Gastrocnemius medialis (tissue), 4 donors: Measurements from ENCODE around the gene SLC1A2. TPM values are rescaled to one million over a fixed set of nuclear protein-coding genes. Genes with fewer than 3 reads are reported as not detected.

ENCODE experiments used
- ATAC-seq, 2 donors: fragments of 150-250 bp; one replicate each; pipeline ENCODE4 v1.9.1; 2016
- DNase-seq, 2 donors: peaks; one replicate each; pipeline ENCODE4 v3.0.0-alpha.2; 2019
- H3K27ac ChIP-seq, 4 donors: fragments of 200-600 bp; sonication (generic); 1 replicate in 1 of 4; 2 replicates in 3 of 4; pipeline ENCODE4 v1.5.1; 2016 to 2018; ENCODE audit warnings: mild to moderate bottlenecking in 2 of 4, moderate library complexity in 1 of 4
- H3K27me3 ChIP-seq, 3 donors: fragments of 200-600 bp; sonication (generic) in 2 of 3; 1 replicate in 1 of 3; 2 replicates in 2 of 3; pipeline versions ENCODE4 v1.5.1 to v1.6.0; 2016 to 2019; ENCODE audit warnings: mild to moderate bottlenecking in 1 of 3, moderate library complexity in 1 of 3
- H3K36me3 ChIP-seq, 2 donors: fragments of 200-600 bp; sonication (generic) in 1 of 2; one replicate each; pipeline ENCODE4 v1.5.1; 2017 to 2018
- H3K4me1 ChIP-seq, 2 donors: fragments of 200-600 bp; sonication (generic) in 1 of 2; one replicate each; pipeline ENCODE4 v1.5.1; 2016 to 2017; ENCODE audit warnings: mild to moderate bottlenecking in 2 of 2
- H3K4me3 ChIP-seq, 4 donors: fragments of 200-600 bp; sonication (generic) in 3 of 4; 1 replicate in 1 of 4; 2 replicates in 3 of 4; pipeline ENCODE4 v1.5.1; 2016 to 2019; ENCODE audit warnings: mild to moderate bottlenecking in 2 of 4
- H3K9me3 ChIP-seq, 3 donors: fragments of 200-600 bp; sonication (generic) in 2 of 3; 1 replicate in 1 of 3; 2 replicates in 2 of 3; pipeline ENCODE4 v1.5.1; 2016 to 2019
- POLR2A ChIP-seq, 2 donors: fragments of 450-650 bp; IDR thresholded peaks; one replicate each; pipeline ENCODE4 v1.6.1; 2017; ENCODE audit warnings: antibody characterized with exemption in 2 of 2, mild to moderate bottlenecking in 2 of 2, moderate library complexity in 2 of 2
- in situ Hi-C, 4 donors: fragments of 200-750 bp; cut with MboI; loops; one replicate each; pipeline versions ENCODE4 v1.15.0 to v1.8.0; 2017; ENCODE audit warnings: low sequenced_read_pairs in 4 of 4
- intact Hi-C: fragments of 100-400 bp; cut with DNase I; formaldehyde crosslinking; loops from one replicate; pipeline ENCODE4 v1.15.1; 2023; ENCODE audit warnings: low total_unique reads
- total RNA-seq, 4 donors: library from RNA; depleted of rRNA; stranded (reverse); fragments of >200 nt; gene quantifications; one replicate each; pipeline versions ENCODE4 v1.1.0 to v1.2.3, GENCODE V29; 2016
- TF ChIP-seq, protein P1 (sequence below), 5 experiments: fragments of 450-650 bp in 3 of 5; fragments of 200-600 bp in 2 of 5; sonication (generic) in 2 of 5; IDR thresholded peaks in 4 of 5; conservative IDR thresholded peaks in 1 of 5; 1 replicate in 4 of 5; 2 replicates in 1 of 5; pipeline ENCODE4 v1.5.1; 2016 to 2019; ENCODE audit warnings: antibody characterized with exemption in 5 of 5, mild to moderate bottlenecking in 3 of 5, moderate library complexity in 3 of 5

SLC1A2 gene
- total RNA-seq, 4 donors from 2014 or later: 0.15 to 1.1 (median 0.52) TPM

DNA sequence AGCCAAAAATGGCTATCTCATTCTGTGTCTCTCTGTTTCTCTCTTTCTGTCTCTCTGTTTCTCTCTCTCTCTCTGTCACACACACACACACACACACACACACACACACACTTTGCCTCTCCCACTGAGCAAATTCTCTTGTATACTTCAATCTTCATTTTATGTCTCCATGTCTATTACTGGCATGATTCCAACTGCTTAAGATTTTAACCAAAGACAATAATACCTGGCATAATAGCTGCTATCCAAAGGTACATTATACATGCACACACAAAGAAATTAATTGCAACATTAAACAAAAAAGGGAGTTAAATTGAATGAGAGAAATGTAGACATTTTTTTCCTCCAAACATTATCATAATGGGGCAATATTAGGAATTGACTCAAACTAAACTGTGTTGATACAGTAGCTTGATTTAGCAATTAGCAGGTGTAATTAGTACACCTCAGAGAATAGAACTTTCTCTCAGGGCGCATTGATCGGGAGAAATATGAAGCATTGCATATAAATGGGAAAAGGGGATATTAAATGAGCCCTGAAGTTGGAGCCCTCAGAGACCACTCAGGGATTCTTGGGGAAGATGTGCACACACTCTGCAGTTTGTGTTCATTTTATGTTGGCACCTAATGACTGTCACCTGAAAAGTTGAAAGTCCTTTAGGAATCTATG lies 17.4 kb upstream of the SLC1A2 start:
- intact Hi-C loops (no loop called here), in situ Hi-C loops (no loop called here)
- Histone ChIP-seq H3K9me3 (no peaks in the 10 kb centered on the region), H3K27me3 (peaks cover 0 to 3% (median 0%) of the 10 kb centered on the region in 3 donors), H3K27ac (no peak overlapping the region), H3K4me3 (no peak overlapping the region), H3K36me3 (no peaks in the 10 kb centered on the region), H3K4me1 (no peaks in the 10 kb centered on the region)
- TF ChIP-seq, protein P1, sequence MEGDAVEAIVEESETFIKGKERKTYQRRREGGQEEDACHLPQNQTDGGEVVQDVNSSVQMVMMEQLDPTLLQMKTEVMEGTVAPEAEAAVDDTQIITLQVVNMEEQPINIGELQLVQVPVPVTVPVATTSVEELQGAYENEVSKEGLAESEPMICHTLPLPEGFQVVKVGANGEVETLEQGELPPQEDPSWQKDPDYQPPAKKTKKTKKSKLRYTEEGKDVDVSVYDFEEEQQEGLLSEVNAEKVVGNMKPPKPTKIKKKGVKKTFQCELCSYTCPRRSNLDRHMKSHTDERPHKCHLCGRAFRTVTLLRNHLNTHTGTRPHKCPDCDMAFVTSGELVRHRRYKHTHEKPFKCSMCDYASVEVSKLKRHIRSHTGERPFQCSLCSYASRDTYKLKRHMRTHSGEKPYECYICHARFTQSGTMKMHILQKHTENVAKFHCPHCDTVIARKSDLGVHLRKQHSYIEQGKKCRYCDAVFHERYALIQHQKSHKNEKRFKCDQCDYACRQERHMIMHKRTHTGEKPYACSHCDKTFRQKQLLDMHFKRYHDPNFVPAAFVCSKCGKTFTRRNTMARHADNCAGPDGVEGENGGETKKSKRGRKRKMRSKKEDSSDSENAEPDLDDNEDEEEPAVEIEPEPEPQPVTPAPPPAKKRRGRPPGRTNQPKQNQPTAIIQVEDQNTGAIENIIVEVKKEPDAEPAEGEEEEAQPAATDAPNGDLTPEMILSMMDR (IDR thresholded peaks at IDR 0.05 in 4 of 5, conservative IDR thresholded peaks at IDR 0.05 in 1 of 5): no peak
- TF ChIP-seq POLR2A (IDR thresholded peaks at IDR 0.05): no peak
- no peak for ATAC-seq
- no peak for DNase-seq

DNA sequence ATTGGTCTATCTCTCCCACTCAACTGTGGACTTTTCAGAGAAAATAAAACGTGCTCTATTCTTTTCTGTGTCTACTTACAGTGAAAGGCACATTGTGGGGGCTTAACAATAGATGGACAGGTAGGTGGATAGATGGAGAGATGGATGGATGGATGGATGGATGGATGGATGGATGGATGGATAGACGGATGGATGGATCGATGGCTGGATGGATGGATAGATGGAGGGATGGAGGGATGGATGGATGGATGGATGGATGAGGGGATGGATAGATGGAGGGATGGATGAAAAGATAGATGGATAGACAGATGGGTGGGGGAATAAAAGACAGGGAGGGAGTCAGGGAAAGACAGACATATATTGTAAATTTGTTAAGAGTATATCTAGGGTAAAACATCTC lies 14.2 kb upstream of the SLC1A2 start:
- intact Hi-C loops (no loop called here), in situ Hi-C loops (no loop called here)
- DNase-seq (no peak), ATAC-seq (no peak)
- Histone ChIP-seq H3K9me3 (no peaks in the 10 kb centered on the region), H3K36me3 (no peaks in the 10 kb centered on the region), H3K4me1 (no peaks in the 10 kb centered on the region), H3K27ac (no peak overlapping the region), H3K4me3 (no peak overlapping the region), H3K27me3 (peaks cover 0 to 3% (median 0%) of the 10 kb centered on the region in 3 donors)
- TF ChIP-seq, protein P1 (IDR thresholded peaks at IDR 0.05 in 4 of 5, conservative IDR thresholded peaks at IDR 0.05 in 1 of 5): no peak
- no peak for TF ChIP-seq POLR2A (IDR thresholded peaks at IDR 0.05)

DNA sequence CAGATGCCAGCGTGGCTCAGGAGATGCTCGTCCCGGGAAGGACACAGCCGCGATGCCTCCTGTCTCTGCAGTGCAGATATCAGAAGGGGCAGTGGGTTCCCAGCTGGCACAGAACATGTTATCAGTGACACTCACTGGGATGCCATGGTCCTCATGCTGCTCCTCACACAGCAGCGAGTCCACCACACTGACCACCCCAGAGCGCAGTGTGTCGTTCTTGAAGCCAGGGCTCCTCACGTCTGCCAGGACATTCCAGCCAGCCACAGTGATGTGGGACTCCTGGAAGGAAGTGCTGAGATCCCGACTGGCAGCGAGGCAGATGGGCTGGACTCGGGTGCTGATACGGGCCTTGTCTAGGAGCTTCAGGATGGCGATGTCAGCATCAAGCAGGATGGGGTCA lies 13.1 kb upstream of the SLC1A2 start:
- ATAC-seq (no peak), DNase-seq (no peak)
- no peaks in the 10 kb centered on the region for H3K9me3 ChIP-seq
- no peak overlapping the region for H3K4me3 ChIP-seq
- no peaks in the 10 kb centered on the region for H3K36me3 ChIP-seq
- in situ Hi-C loops (no loop called here), intact Hi-C loops (no loop called here)
- peaks cover 0 to 3% (median 0%) of the 10 kb centered on the region in 3 donors for H3K27me3 ChIP-seq
- H3K27ac ChIP-seq: no peak overlapping the region
- TF ChIP-seq POLR2A (IDR thresholded peaks at IDR 0.05): no peak
- TF ChIP-seq, protein P1 (IDR thresholded peaks at IDR 0.05 in 4 of 5, conservative IDR thresholded peaks at IDR 0.05 in 1 of 5): no peak
- H3K4me1 ChIP-seq: no peaks in the 10 kb centered on the region

DNA sequence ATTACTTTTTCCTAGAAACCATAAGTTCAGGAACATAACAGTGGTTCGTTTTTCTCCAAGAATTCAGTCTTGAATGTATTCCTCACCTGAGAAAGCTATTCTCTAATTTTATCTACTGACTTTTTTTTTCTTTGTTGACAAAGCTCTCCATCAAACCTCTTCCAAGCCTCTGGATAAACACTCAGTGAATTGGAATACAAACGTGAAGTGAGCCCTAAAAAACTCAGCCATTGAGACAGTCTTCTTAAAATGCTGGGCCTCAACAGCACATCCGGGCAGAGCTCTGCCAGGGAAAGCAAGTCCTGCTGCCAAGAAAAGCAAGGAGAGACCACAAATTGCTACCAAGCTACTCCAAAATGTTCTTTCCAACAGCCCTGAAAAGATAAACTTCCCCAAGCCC lies 7.7 kb upstream of the SLC1A2 start:
- no peak for DNase-seq
- TF ChIP-seq, protein P1 (IDR thresholded peaks at IDR 0.05 in 4 of 5, conservative IDR thresholded peaks at IDR 0.05 in 1 of 5): no peak
- TF ChIP-seq POLR2A (IDR thresholded peaks at IDR 0.05): no peak
- H3K36me3 ChIP-seq: no peaks in the 10 kb centered on the region
- H3K27ac ChIP-seq: no peak overlapping the region
- intact Hi-C loops: no loop called here
- no peak overlapping the region for H3K4me3 ChIP-seq
- no peak for ATAC-seq
- peaks cover under 1 to 11% (median 6%) of the 10 kb centered on the region in 3 donors for H3K27me3 ChIP-seq
- no peaks in the 10 kb centered on the region for H3K9me3 ChIP-seq
- in situ Hi-C loops: no loop called here
- H3K4me1 ChIP-seq: no peaks in the 10 kb centered on the region

DNA sequence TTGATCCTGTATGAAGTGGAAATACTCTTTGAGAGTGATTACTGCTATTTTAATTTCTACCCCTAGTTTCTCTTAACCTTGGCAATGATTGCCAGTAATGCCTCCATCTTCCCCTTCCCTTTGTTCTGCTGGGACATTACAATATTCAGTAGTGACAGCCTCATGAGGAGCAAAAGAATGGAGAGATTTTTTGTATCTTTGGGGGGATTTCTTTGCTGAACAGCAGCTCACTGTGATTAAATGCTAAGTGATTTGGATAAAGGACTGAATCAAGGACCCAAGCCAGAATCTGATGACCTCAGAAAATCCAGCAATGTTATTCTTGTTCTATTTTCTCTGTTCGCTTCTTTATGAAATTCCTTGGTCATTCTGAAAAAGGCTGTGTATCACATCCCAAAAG lies 7.0 kb upstream of the SLC1A2 start:
- ATAC-seq: no peak

More for the DNA sequence above, 7.0 kb upstream of the SLC1A2 start:
- Histone ChIP-seq H3K27ac (no peak overlapping the region), H3K4me1 (no peaks in the 10 kb centered on the region), H3K4me3 (no peak overlapping the region), H3K9me3 (no peaks in the 10 kb centered on the region), H3K27me3 (peaks cover 6 to 14% (median 7%) of the 10 kb centered on the region in 3 donors), H3K36me3 (no peaks in the 10 kb centered on the region)
- intact Hi-C loops (no loop called here), in situ Hi-C loops (no loop called here)
- no peak for TF ChIP-seq POLR2A (IDR thresholded peaks at IDR 0.05)
- no peak for DNase-seq
